Panc1 (cell line): ENCODE measurements around the gene ATP8B3. TPM values are rescaled to one million over a fixed set of nuclear protein-coding genes. Genes with fewer than 3 reads are reported as not detected.
A peak's percentile ranks its signal among the peaks of the same experiment; 100 is the strongest.

Source experiments
- ATAC-seq: fragments of 200-7000 bp; cut with Tn5 transposase; 2 replicates; pipeline ENCODE4 v1.9.1; 2020; ENCODE audit warnings: mild to moderate bottlenecking, moderate library complexity
- BruUV-seq: library from RNA; stranded (reverse); fragments of 400-500 nt; replicated peaks from 2 replicates; lab custom pipeline; 2021; lab: Mats Ljungman, UMichigan
- CTCF ChIA-PET: fragments of 300-600 bp; sonication (Branson Sonifier 250); formaldehyde crosslinking; loops from one replicate; lab custom pipeline; 2022; ENCODE audit warnings: antibody characterized with exemption; lab: Charles Lee
- POLR2A ChIA-PET: fragments of 300-600 bp; sonication (Branson Sonifier 250); formaldehyde crosslinking; loops from one replicate; lab custom pipeline; 2022; ENCODE audit warnings: antibody characterized with exemption; lab: Charles Lee
- DNase-seq: peaks from one replicate; pipeline ENCODE4 v3.0.0-alpha.2; 2010; ENCODE audit warnings: low read depth, low spot score
- H3K27ac ChIP-seq: 2 replicates; pipeline ENCODE4 v1.5.1; 2011; ENCODE audit warnings: mild to moderate bottlenecking, low read length, inconsistent platforms
- H3K27me3 ChIP-seq: fragments of 200-500 bp; sonication (Bioruptor generic); 2 replicates; pipeline ENCODE4 v1.6.0; 2014; ENCODE audit warnings: low read length, inconsistent platforms; ENCODE audit not compliant: control insufficient read depth, insufficient read depth
- H3K36me3 ChIP-seq: fragments of 200-500 bp; sonication (Bioruptor generic); 2 replicates; pipeline ENCODE4 v1.5.1; 2014; ENCODE audit warnings: inconsistent platforms, mild to moderate bottlenecking, low read length, moderate library complexity; ENCODE audit not compliant: control insufficient read depth, insufficient read depth
- H3K4me1 ChIP-seq: 2 replicates; pipeline ENCODE4 v1.5.1; 2011; ENCODE audit warnings: inconsistent platforms, mild to moderate bottlenecking, low read length, moderate library complexity; ENCODE audit not compliant: control insufficient read depth, insufficient read depth
- H3K4me3 ChIP-seq, 2 experiments: 2 replicates each; pipeline ENCODE4 v1.5.1; 2011 to 2012; ENCODE audit warnings: low read depth in 2 of 2, low read length in 2 of 2, mild to moderate bottlenecking in 2 of 2, inconsistent platforms in 1 of 2, moderate library complexity in 1 of 2
- H3K9me3 ChIP-seq: fragments of 200-500 bp; sonication (Bioruptor generic); 2 replicates; pipeline ENCODE4 v1.5.1; 2014; ENCODE audit warnings: low read depth, mild to moderate bottlenecking, inconsistent platforms, low read length, moderate library complexity; ENCODE audit not compliant: control insufficient read depth, insufficient read depth
- POLR2AphosphoS5 ChIP-seq: IDR thresholded peaks from 2 replicates; pipeline ENCODE4 v1.6.1; 2012; ENCODE audit warnings: mild to moderate bottlenecking, low read depth, low read length, moderate library complexity
- SIN3A ChIP-seq: IDR thresholded peaks from 2 replicates; pipeline ENCODE4 v1.6.1; 2012; ENCODE audit warnings: low read depth, mild to moderate bottlenecking, low read length, moderate library complexity, borderline replicate concordance; ENCODE audit not compliant: insufficient read depth
- TCF7L2 ChIP-seq: IDR thresholded peaks from 2 replicates; pipeline ENCODE4 v1.6.1; 2011; ENCODE audit warnings: mild to moderate bottlenecking, low read depth, low read length, inconsistent platforms
- in situ Hi-C: cut with HindIII; loops from 2 replicates; pipeline ENCODE4 v1.10.0; 2016; ENCODE audit warnings: low sequenced_read_pairs, low pct_unique_long_range_greater_than_20kb
- intact Hi-C: fragments of 100-400 bp; cut with micrococcal nuclease; formaldehyde crosslinking; loops from one replicate; pipeline ENCODE4 v1.10.0; 2022; ENCODE audit not compliant: unreplicated experiment
- total RNA-seq: library from RNA; stranded (reverse); gene quantifications from one replicate; pipeline ENCODE4 v1.2.1, GENCODE V29; 2021; ENCODE audit not compliant: unreplicated experiment
- TF ChIP-seq, protein P1 (sequence below): fragments of 450-650 bp; IDR thresholded peaks from 2 replicates; pipeline ENCODE4 v1.5.1; 2017; ENCODE audit warnings: mild to moderate bottlenecking
- TF ChIP-seq, protein P2 (sequence below), 2 experiments: IDR thresholded peaks; 2 replicates each; pipeline ENCODE4 v1.6.1; 2011 to 2012; ENCODE audit warnings: low read depth in 2 of 2, control low read depth in 1 of 2, low read length in 1 of 2, mild to moderate bottlenecking in 1 of 2, moderate library complexity in 1 of 2; ENCODE audit not compliant: insufficient read depth in 1 of 2

The ATP8B3 gene
- total RNA-seq, 1 experiment from 2014 or later: 67.7 TPM

DNA sequence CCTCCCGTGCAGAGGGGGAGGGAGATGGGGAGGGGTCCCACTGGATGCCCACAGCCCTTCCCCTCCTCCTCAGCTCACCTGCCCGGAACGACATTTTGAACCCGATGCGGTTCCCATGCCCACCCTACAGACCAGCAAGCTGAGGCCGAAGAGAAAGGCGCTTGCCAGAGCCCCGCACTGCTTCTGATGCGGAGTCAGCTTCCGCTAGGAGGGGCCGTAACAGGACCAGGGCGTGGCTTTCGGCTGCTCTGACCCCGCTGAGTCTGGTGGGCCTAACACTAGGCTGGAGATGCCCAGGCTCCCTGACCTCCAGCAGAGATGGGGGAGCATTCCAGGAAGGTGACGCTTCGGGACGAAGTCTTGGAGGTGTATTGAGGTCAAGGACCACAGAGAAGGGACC, 52.1 kb downstream of the ATP8B3 start:
- in situ Hi-C loops: no loop called here
- no peaks in the 10 kb centered on the region for H3K27me3 ChIP-seq
- intact Hi-C loops: no loop called here

DNA sequence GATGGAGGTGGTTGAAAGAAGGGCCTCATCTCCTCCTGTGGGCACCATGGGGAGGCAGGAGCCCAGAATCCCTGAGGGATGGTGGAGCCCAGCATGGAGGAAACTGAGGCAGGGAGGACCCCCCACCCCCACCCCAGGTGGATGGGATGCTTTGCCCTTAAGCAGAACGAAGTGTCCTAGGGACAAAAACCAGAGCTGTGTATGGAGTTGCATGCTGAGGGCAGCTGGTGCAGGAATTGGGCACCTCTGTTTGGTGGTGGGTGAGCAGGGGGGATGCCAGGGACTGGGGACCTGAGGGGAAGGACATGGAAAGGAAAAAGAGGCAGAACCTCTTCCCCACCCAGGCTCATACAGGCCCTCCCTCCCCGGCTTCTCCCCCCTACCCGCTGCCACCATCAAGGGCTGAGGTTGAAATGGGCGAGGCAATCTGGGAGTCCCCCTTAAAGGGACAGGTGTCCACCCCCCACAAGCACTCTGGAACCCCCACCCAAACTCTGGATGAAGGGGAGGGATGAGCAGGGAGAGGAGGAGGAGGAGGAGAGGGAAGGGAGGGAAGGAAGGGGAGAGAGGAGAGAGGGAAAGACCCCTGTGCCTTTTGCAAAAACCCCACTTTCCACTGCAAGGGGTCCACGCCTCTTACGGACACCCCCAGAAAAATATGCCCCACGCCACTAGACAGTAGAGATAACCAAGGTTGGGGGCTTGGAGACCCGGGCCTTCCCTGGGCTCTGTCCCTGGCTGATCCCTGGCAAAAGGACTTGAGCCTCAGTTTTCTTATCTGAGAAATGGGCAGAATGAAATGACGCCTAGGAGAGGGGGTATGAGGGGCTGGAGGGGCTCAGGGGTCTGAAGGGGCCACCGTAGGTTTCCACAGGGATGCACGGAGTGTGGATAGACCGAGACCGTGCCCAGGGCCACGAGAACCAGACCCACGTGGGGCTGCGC, 52.8 kb downstream of the ATP8B3 start:
- H3K36me3 ChIP-seq: no peaks in the 10 kb centered on the region
- BruUV-seq: TSS peak; percentile 44
- H3K4me3 ChIP-seq: no peak overlapping the region
- CTCF ChIA-PET: interaction anchor here (0.6 kb wide), 1 partner anchor 221 kb away, joined by 6 read pairs; no protein-coding TSS in a partner anchor
- H3K4me1 ChIP-seq: peaks cover 12% of the 10 kb centered on the region
- no peaks in the 10 kb centered on the region for H3K27me3 ChIP-seq
- TF ChIP-seq POLR2AphosphoS5 (no peak), TCF7L2 (no peak), SIN3A (no peak)
- TF ChIP-seq, protein P1, sequence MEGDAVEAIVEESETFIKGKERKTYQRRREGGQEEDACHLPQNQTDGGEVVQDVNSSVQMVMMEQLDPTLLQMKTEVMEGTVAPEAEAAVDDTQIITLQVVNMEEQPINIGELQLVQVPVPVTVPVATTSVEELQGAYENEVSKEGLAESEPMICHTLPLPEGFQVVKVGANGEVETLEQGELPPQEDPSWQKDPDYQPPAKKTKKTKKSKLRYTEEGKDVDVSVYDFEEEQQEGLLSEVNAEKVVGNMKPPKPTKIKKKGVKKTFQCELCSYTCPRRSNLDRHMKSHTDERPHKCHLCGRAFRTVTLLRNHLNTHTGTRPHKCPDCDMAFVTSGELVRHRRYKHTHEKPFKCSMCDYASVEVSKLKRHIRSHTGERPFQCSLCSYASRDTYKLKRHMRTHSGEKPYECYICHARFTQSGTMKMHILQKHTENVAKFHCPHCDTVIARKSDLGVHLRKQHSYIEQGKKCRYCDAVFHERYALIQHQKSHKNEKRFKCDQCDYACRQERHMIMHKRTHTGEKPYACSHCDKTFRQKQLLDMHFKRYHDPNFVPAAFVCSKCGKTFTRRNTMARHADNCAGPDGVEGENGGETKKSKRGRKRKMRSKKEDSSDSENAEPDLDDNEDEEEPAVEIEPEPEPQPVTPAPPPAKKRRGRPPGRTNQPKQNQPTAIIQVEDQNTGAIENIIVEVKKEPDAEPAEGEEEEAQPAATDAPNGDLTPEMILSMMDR: no peak
- in situ Hi-C loops (no loop called here), intact Hi-C loops (loop anchor here (10.0 kb wide), 1 partner anchor 84 kb away; no protein-coding TSS in a partner anchor)
- ATAC-seq (no peak), DNase-seq (no peak)
- no peaks in the 10 kb centered on the region for H3K9me3 ChIP-seq
- POLR2A ChIA-PET: no interaction called here
- H3K27ac ChIP-seq: peak overlapping the region; percentile 61

More for the DNA sequence above, 52.1 kb downstream of the ATP8B3 start:
- ATAC-seq (no peak), DNase-seq (no peak)
- Histone ChIP-seq H3K9me3 (no peaks in the 10 kb centered on the region), H3K4me3 (no peak overlapping the region), H3K36me3 (no peaks in the 10 kb centered on the region), H3K4me1 (peaks cover 12% of the 10 kb centered on the region), H3K27ac (no peak overlapping the region)
- ChIA-PET POLR2A (interaction anchor here (0.6 kb wide), 1 partner anchor 211 kb away, joined by 3 read pairs; no protein-coding TSS in a partner anchor), CTCF (interaction anchor here (0.5 kb wide), 1 partner anchor 36 kb away, joined by 6 read pairs; no protein-coding TSS in a partner anchor)
- no TSS peak for BruUV-seq
- TF ChIP-seq TCF7L2: no peak
- no peak for TF ChIP-seq SIN3A
- TF ChIP-seq, protein P1: no peak
- TF ChIP-seq POLR2AphosphoS5: no peak
- TF ChIP-seq, protein P2, sequence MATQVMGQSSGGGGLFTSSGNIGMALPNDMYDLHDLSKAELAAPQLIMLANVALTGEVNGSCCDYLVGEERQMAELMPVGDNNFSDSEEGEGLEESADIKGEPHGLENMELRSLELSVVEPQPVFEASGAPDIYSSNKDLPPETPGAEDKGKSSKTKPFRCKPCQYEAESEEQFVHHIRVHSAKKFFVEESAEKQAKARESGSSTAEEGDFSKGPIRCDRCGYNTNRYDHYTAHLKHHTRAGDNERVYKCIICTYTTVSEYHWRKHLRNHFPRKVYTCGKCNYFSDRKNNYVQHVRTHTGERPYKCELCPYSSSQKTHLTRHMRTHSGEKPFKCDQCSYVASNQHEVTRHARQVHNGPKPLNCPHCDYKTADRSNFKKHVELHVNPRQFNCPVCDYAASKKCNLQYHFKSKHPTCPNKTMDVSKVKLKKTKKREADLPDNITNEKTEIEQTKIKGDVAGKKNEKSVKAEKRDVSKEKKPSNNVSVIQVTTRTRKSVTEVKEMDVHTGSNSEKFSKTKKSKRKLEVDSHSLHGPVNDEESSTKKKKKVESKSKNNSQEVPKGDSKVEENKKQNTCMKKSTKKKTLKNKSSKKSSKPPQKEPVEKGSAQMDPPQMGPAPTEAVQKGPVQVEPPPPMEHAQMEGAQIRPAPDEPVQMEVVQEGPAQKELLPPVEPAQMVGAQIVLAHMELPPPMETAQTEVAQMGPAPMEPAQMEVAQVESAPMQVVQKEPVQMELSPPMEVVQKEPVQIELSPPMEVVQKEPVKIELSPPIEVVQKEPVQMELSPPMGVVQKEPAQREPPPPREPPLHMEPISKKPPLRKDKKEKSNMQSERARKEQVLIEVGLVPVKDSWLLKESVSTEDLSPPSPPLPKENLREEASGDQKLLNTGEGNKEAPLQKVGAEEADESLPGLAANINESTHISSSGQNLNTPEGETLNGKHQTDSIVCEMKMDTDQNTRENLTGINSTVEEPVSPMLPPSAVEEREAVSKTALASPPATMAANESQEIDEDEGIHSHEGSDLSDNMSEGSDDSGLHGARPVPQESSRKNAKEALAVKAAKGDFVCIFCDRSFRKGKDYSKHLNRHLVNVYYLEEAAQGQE (IDR thresholded peaks at IDR 0.05; ENCODE audit: insufficient read depth in 1 of 2, low read depth in 2 of 2, low read length in 1 of 2): no peak
